NT2/D1 (cell line): ENCODE data around the gene PARP11.

Experiments
- SUZ12 ChIP-seq: IDR thresholded peaks from 2 replicates; pipeline ENCODE4 v1.6.1; 2011; ENCODE audit not compliant: insufficient read length, insufficient read depth; ENCODE audit errors: extremely low read depth
- YY1 ChIP-seq: IDR thresholded peaks from 2 replicates; pipeline ENCODE4 v1.6.1; 2011; ENCODE audit not compliant: insufficient read length, insufficient read depth
- ZNF274 ChIP-seq: IDR thresholded peaks from 2 replicates; pipeline ENCODE4 v1.6.1; 2011; ENCODE audit warnings: mild to moderate bottlenecking, low read depth, low read length

DNA sequence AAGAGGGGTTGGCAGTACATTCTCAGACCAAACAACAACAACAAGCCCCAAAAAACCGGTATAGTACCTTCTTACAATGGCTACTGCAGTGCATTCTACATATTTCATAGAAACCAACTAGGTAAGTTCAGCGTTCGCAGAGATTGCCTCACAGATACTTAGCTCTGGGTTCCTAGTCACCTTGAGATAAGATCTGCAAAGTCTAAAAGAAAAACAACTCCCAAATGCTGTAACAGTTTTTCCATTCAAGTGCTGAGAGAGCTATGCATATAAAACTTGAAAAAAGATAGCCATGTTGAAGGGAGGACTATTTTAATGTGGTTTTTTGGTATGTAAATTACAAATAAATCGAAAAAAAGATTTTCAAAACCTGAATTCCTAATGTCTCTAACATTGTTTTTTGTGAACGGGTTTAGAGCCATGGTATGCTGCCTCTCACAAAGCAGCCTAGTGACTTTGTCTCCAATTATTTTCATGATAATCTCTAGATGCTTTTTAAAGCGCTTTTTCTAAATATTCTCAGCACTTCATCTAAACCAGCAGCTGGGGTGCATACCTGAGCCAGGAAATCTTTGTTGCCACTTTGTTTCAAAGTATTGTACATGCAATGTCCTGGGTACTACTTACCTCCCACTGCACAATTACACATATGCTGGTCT is 63.7 kb downstream of the PARP11 start:
- TF ChIP-seq YY1 (no peak), SUZ12 (no peak), ZNF274 (no peak)
